ENCODE results near the gene TRPM2.
A peak's percentile ranks its signal among the peaks of the same experiment; 100 is the strongest.
"Not testable (repeated sequence)": the region's sequence is repeated elsewhere in the genome, so short reads cannot be mapped to it uniquely, and the experiment has no call there.

The TRPM2 gene

DNA sequence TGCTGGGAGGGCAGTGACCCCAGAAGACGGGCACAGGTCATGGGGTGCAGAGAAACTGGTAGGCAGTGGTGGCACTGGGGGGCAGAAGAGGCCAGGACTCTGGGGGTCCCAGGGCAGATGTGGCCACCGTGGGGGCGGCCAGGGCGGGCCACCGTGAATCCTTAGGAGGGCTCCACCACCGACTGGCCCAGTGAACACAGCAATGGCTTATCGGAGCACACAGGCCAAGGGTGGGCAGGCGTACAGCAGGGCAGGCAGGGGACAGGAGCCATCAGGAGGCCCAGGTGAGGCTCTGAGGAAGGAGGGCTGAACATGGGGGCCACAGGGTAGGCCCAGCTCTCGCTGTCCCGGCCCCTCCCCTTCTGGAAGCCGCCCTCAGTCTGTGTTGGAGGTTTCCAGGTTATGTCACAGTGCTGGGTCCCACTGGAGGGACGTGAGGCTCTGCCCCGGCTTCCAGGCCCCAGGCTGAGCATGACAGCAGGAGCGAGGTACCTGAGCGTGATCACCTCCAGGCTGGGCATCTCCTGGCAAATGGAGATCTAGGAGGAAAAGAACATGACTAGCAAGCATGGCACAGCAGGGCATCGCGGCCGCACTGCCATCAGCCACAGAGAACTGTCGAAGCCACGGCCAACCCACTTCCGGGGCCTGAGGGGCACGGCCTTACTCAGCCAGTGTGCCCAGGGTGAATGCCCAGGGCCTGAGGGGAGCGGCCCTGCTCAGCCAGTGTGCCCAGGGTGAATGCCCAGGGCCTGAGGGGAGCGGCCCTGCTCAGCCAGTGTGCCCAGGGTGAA is 18.0 kb upstream of the TRPM2 start:
- no peak for DNase-seq (ENCODE audit: low spot score)

DNA sequence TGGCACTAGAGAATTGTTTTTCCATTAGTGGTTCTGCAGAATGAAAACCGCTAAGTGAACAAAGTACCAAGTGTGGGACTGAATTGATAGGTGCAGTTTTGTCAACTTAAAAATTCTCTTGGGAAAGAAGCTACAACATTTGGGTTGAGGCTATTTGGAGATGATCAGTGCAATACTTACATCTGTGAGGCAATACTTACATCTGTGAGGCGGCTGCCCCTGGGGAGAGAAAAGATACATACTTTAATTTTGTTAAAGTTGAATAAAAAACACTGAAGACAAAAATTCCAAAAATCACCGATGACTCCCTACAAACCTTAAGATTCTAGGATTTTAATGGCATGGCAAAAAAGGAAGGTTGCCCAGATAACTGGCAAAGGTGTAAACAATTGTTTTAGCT is 16.0 kb upstream of the TRPM2 start:
- no peak for DNase-seq (ENCODE audit: low spot score)

DNA sequence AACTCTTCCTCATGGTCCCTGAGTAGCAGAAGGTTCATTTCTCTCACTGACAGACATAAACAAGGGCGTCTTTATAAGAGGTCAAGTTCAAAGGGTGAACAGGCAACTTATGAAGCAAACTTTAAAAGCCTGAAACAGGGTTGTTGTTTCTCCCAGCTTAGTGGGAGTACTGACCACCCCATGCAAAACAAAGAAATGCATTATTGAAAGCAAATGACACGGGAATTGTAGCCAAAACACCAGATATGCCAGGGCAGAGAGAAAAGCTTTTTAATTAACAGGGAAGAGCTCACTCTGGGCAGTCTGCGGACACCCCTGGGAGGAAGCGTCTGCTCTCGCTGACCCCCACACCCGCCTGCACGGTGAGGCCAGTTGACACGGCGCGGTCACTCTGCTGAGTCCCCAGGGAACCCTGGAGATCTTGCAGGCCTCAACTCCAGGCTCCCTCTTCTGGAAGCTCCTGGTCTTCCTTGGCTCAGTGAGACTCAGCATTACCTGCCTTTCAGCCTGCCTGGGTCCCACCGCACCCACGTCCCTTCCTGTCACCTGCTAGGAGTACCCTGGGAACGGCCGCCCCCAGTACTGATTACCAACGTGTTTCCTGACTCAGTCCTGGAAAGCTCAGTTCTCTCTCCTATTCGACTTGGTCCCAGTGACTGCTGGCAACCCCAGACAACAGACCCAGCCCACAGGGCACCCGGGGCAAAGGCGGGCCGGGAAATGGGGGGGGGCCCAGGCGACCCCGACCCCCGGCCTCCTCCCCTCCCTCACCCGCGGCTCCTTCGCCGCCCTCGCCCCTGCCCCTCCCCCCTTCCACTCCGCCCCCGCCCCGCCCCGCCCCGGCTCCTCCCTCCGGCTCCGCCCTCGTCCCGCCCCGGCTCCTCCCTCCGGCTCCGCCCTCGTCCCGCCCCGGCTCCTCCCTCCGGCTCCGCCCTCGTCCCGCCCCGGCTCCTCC is 15.2 kb upstream of the TRPM2 start:
- DNase-seq (ENCODE audit: low spot score) = peak; percentile 60

DNA sequence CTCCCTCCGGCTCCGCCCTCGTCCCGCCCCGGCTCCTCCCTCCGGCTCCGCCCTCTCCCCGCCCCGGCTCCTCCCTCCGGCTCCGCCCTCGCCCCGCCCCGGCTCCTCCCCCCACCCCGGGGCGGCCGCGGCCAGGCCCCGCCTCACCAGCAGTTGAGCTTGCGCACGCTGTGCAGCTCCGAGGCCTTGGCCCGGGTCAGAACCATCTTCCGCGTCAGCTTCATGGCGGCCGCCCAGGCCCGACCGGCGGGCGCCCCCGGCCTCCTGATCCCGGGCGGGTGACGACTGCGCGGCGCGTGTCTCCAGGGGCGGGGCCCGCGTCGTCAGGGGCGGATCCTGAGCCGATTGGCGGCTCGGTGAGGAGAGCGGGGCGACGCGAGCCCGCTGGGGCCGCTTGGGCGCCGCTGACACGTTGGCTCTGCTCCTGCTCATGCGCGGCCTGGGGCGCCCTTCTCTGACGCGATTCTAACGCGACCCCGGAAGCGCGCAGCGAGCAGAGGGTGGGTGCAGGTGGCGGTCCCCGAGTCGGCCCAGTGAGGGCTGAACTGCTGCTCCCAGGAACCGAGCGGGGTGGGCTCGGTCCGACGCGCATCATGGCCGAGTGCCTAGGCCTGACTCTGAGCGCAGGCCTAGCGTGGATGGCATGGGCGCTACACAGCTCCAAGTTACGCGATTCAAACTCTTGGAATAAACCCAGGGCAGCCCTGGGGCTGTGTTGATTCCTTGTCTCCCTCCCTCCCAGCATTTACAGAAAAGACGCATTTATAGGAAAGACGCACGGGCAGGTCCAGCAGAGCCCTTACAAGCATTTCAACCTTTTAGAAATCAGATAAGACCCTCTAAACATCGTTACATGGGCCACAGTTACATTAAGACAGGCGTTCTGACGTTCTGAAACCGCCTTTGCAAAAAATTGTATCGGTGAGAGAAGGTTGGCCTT is 14.2 kb upstream of the TRPM2 start, which contains the start of gene CFAP410:
Gene CFAP410 (minus strand): TSS at position 420 of the 940 bp plus-strand sequence. CDS start 196 bp downstream, at position 224.
- DNase-seq (ENCODE audit: low spot score) = peak; percentile 97

DNA sequence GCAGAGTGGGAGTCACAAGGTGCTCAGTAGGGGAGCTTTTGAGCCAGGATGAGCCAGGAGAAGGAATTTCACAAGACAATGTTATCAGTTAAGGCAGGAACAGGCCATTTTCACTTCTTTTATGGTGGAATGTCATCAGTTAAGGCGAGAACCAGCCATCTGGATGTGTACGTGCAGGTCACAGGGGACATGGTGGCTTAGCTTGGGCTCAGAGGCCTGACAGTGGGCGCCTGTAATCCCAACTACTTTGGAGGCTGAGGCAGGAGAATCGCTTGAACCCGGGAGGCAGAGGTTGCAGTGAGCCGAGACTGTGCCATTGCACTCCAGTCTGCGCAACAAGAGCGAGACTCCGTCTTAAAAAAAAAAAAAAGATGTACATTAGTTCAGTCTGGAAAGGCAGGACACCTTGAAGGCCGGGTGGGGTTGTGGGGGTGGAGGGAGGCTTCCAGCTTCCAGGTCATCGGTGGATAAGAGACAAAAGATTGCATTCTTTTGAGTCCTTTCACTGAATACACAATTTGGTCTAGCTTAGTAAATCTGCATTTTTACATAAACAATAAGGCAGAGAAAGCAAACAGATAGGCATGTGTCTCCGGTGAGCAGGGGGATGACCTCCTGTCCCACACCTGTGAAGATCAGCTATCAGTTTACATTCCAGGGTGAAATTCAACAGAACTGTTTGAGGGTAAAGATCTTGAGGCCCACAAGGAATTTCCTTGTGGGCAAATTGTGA is 11.5 kb upstream of the TRPM2 start:
- DNase-seq (ENCODE audit: low spot score) = not testable (repeated sequence)

DNA sequence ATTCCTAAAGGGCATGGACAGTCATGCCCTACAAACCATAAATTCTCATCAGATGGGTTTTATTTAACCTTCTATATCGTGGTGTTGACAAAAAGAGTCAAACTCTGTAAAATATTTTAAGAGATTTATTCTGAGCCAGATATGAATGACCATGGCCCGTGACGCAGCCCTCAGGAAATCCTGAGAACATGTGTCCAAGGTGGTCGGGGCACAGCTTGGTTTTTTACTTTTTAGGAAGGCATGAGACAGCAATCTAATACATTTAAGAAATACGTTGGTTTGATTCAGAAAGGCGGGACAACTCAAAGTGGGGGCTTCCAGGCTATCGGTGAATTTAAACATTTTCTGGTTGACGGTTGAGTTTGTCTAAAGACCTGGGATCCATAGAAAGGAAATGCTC is 10.4 kb upstream of the TRPM2 start:
- not testable (repeated sequence) for DNase-seq (ENCODE audit: low spot score)

DNA sequence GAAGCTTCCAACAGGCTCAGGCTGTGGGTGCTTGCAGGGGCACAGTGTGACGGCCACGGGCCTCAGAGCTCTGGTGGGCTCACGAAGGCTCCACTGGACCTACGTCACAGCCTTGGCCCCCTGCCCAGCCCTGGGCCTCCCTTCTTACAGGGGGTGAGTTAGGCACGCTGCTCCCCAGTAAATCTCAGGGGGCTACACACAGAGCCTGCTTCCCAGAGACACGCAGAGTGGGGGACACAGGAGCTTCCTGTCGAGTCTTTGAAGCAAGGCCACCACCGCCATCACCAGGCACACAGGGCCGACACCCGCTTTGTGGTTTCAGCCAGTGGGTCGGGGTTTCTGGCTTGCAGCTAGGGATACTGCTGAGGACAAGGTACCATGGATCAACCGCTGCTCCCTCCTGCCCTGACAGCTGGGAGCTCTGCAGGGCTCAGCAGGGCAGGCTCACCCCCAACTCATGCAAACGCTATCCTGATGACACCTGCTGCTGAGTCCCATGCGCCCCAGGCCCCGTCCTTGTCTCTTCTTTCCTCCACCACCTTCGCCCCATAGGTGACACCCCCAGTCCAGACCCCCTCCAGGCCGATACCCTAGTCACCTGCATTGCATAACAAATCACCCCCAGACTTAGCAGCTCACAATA is 8.8 kb upstream of the TRPM2 start:
- DNase-seq (ENCODE audit: low spot score) = no peak

DNA sequence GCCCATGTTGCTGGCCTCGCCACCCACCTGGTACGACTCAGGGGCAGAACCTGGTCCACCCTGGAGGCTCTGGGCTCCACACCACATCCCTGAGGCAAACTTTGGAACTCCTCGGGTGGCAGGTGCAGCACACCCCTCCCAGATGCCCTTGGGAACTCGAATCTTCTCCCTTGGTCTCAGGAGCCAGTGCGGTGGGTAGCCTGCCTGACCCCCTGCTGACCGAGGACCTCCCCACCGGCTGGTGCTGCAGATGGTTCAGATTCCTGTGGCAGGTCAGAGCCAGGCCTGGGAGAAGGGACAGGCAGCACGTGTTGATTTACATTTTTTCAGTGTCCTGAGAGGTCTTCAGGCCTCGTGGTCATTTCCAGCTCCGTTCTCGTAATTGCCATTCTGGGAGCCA is 7.9 kb upstream of the TRPM2 start:
- no peak for DNase-seq (ENCODE audit: low spot score)

DNA sequence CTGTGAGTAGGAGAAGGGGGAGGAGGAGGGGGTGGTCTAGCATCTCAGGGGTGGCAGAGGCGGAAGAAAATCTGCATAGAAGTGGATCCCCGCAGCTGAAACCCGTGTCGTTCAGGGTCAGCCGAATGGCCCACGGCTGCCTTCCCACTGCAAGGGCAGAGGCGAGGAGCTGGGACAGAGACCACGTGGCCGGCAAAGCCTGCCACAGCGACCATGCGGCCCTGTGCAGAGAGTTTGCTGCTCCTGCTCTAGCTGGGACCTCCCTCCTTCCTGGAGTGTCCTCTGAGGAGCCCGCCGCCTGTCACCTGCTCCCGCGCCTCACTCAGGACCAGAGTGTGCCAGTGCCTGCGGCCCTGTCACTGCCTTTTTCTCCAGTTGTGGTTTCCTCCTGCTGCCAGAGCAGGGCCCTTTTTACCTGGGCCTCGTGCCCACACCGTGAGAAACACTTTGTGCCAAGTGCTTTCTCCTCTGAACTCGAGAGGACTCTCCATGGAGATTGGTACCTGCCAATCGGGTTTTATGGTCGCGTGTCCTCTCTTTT is 5.4 kb upstream of the TRPM2 start:
- no peak for DNase-seq (ENCODE audit: low spot score)

DNA sequence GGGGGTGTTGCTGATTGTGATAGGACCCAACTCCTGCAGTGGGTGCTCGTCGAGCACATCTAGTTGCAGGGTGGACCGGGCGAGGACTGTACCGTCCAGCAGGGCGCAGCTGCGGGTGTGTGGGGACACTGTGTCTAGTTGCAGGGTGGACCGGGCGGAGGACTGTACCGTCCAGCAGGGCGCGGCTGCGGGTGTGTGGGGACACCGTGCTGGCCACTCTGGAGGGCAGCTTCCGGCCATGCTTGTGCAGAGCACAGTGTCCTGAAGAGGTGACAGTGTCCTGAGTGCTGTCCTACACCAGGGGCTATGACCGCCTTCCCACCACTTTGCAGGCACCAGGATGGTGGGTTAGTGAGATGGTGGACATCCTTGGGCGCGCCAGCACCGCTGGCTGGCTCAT is 4.6 kb upstream of the TRPM2 start:
- no peak for DNase-seq (ENCODE audit: low spot score)

DNA sequence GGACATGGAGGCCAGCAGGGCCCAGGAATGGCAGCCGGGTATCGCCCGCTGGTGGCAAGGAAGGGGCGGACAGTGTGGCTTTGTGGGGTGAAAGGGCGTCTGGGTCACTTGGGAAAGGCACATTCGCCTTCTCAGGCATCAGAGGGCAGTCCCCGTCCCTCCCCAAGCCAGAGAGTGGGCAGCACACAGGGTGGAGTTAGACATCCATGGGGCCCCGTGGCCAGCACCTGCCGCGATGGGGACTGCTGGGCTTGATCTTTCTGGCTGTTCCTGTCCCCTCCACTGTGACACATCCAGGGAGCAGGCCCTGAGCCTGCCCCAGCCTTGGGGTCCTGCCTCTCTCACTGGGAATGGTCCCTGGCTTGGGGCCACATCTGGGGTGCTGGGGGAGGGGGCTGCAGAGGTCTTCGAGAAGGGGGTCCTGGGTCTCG is 4.0 kb upstream of the TRPM2 start:
- no peak for DNase-seq (ENCODE audit: low spot score)

DNA sequence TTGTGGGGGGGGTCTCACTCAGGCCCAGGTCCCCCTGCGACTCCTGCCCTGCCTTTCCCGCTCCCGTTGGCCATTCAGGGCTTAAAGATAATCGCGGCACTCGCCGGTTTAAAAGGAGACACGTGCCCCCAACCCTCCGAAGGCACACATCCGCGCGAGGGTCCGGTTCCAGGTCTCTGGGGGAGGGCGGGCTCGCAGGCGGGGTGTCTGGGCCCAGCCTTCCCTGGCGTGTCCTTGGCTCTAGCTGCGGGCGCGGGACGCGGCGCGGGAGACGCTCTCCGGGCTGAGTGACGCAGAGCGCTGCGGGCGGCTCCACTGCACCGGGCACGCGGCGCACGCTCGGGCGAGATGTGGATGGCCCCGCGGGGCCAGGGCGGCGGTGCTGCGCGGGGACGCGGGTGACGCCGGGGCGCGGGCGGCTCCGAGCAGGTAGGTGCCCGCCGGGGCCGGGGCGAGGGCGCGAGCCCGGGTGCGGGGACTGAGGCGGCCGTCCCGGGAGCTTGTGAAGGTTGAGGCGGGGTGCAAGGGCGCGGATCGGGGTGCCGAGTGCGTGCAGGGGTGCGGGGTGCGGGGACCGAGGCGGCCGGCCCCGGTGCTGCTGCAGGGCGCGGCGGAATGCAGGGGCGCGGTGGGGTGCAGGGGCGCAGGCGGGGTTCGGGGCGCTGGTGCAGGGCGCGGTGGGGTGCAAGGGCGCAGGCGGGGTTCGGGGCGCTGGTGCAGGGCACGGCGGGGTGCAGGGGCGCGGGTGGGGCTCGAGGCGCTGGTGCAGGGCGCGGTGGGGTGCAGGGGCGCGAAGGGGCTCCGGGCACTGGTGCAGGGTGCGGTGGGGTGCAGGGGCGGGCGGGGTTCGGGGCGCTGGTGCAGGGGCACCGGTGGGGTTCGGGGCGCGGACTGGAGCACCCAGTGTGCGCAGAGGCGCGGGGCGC is 3.3 kb upstream of the TRPM2 start:
- DNase-seq (ENCODE audit: low spot score) = no peak

DNA sequence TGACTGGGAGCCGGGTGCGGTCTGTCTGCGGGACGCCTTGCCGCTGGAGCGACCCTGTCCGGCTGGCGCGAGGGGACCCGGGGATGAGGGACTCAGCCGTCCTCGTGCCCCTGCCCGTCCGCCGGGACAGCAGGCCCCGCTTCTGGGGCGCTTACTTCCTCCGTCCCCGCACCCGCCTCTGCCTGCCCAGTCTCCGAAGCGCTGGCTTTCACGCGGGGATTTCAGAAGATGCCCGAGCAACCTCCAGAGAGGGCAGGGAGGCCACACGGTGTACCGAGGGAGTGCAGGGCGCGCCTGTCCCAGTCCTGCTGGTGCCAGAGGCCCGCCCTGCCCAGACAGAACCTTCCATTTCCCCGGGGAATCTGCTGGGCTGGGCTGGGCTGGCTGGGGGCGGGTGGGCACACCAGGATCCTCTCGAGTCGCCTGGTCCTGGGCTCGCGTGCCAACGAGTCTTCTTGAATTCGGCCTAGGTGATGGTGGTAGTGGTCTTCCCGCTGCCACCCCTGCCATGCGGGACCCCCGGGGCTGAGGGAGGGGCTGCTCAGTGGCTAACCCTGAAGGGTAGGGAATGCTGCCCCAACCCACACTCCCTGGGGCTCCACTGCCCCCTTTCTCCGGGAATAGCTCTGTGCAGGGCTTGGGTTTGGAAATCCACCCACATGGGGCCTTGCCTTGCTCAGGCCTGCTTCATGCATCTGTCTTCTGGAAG is 2.5 kb upstream of the TRPM2 start:
- DNase-seq (ENCODE audit: low spot score) = no peak

DNA sequence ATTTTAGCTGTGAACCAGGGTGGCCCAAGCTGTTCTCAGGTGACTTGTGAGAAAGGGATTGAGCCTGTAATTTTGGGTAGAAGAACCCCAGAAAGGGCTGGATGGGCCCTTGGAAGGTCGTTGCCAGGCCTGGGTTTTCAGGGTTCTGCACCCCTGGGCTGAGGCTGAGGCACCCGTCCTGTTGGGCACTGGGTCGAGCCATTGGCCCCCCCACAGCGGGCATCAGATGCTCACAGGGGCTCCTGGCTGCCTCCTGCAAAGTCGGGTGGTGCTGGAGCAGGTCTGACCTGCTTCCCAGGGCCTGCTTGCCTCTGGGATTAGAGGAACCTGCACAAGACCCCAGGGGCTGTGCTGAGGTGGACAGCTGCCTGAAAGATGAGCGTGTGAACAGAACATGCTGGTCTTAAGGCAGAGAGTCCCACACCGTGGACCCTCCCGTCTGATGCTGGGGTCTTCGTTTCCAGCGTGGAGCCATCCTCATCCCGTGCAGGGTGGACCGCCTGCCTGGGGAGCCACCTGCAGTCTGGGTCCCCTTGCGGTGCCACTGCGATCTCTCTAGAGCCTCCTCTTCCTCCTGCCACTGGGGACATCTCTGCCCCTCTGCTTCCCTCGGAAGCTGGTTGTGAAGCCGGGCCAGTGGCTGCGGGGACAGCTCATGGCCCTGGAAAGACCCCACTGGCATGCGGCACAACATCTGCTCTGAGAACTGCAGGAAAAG is 1.7 kb upstream of the TRPM2 start:
- DNase-seq (ENCODE audit: low spot score) = no peak

DNA sequence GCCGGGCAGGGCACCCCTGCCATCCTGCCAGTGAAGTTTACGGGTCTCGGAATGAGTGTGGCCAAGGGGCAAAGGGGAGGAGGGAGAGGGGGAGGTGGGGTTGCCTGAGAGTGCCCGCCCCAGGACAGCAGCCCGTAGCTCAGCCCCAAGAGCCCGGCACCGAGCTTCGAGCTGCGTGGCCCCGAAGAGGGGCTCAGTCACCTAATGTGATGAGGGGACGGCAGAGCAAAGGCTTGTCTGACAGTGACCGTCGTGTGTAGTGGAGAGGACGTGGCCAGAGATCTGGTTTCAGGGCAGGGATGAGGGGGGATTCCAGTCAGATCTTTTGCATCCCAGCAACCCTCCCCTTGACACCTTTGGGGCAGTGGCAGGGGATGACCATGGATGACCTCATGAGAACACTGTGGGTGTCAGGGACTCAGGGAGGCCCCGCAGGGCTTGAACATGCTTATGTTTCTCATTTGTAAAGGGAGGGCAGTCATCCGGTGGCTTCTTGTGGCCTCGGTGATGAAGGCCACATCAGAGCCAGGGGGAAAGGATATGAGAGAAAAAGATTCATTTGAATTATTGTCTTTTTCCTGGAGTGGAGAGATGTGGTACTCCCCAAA is 1.1 kb upstream of the TRPM2 start:
- DNase-seq (ENCODE audit: low spot score) = no peak

DNA sequence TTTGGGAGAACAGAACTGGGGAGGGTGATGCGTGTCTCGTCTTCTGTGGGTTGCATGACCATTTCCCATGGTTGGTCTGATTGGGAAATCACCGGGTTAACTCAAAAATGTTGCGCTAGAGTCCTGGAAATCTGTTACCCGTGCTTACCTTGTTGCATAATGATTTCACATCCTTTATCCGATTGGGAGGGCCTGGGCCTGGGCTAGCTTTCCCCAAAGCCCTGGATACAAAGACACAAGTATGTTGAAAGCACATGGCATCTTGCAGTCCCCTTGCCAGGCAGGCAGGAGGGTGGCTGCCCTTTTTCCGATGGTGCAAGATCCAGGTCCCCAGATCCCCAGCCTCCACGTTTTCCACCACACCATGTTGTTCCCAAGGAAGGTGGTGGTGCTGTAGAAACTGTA is 582 bp downstream of the TRPM2 start:
- DNase-seq (ENCODE audit: low spot score) = no peak
